B cell (primary cell): ENCODE data around the gene KIAA0825. TPM values are rescaled to one million over a fixed set of nuclear protein-coding genes. Genes with fewer than 3 reads are reported as not detected.

Experiments used
- ATAC-seq: fragments of 200-7000 bp; cut with Tn5 transposase; one replicate; pipeline ENCODE4 v1.10.0; 2021; ENCODE audit warnings: low read depth, mild to moderate bottlenecking, moderate number of reproducible peaks, moderate library complexity
- CTCF ChIA-PET: fragments of 350-600 bp; sonication (Branson Sonifier 250); formaldehyde crosslinking; loops from one replicate; lab custom pipeline; 2021; ENCODE audit warnings: antibody characterized with exemption, inconsistent platforms; lab: Charles Lee
- POLR2A ChIA-PET: fragments of 350-600 bp; sonication (Branson Sonifier 250); formaldehyde crosslinking; loops from one replicate; lab custom pipeline; 2021; ENCODE audit warnings: antibody characterized with exemption; lab: Charles Lee
- DNase-seq: peaks from one replicate; pipeline ENCODE4 v3.0.0; 2013
- H2AFZ ChIP-seq: 2 replicates; pipeline ENCODE4 v1.6.1; 2012; ENCODE audit warnings: mild to moderate bottlenecking, low read depth, low read length; ENCODE audit not compliant: insufficient read depth, poor library complexity, severe bottlenecking
- H3K27ac ChIP-seq, 2 donors: 1 replicate in 1 of 2; 2 replicates in 1 of 2; pipeline ENCODE4 v1.5.1; 2012 to 2013; ENCODE audit warnings: low read length in 2 of 2, mild to moderate bottlenecking in 2 of 2, moderate library complexity in 1 of 2
- H3K27me3 ChIP-seq, 4 experiments: fragments of 200-600 bp in 1 of 4; sonication (generic) in 1 of 4; replicated peaks in 1 of 4; 1 replicate in 2 of 4; 2 replicates in 2 of 4; pipeline versions ENCODE4 v1.6.1 to v1.7.0; 2013 to 2016; ENCODE audit warnings: low read length in 3 of 4, mild to moderate bottlenecking in 2 of 4, mixed read lengths in 1 of 4, moderate library complexity in 1 of 4; ENCODE audit not compliant: insufficient read depth in 4 of 4, control insufficient read depth in 3 of 4; ENCODE audit errors: control extremely low read depth in 1 of 4
- H3K36me3 ChIP-seq, 2 experiments: replicated peaks in 1 of 2; 1 replicate in 1 of 2; 2 replicates in 1 of 2; pipeline versions ENCODE4 v1.6.1 to v1.7.1; 2013; ENCODE audit warnings: low read length in 1 of 2; ENCODE audit not compliant: insufficient read depth in 2 of 2, control insufficient read depth in 1 of 2; ENCODE audit errors: control extremely low read depth in 1 of 2, extremely low read depth in 1 of 2
- H3K4me1 ChIP-seq, 2 donors: fragments of 200-600 bp in 1 of 2; sonication (generic) in 1 of 2; 1 replicate in 1 of 2; 2 replicates in 1 of 2; pipeline versions ENCODE4 v1.5.1 to v1.6.1; 2013 to 2017; ENCODE audit warnings: low read length in 2 of 2; ENCODE audit not compliant: control insufficient read depth in 2 of 2, insufficient read depth in 2 of 2
- H3K4me2 ChIP-seq: replicated peaks from 2 replicates; pipeline ENCODE3; 2012; ENCODE audit warnings: mild to moderate bottlenecking, low read depth, low read length; ENCODE audit not compliant: poor library complexity, severe bottlenecking
- H3K4me3 ChIP-seq, 5 experiments: fragments of 200-600 bp in 1 of 5; sonication (generic) in 1 of 5; 1 replicate in 3 of 5; 2 replicates in 2 of 5; pipeline versions ENCODE4 v1.5.1 to v1.7.0; 2011 to 2016; ENCODE audit warnings: low read length in 4 of 5, mild to moderate bottlenecking in 4 of 5, low read depth in 2 of 5, control low read depth in 1 of 5, moderate library complexity in 1 of 5; ENCODE audit not compliant: insufficient read depth in 1 of 5; ENCODE audit errors: control extremely low read depth in 1 of 5, extremely low read depth in 1 of 5
- H3K79me2 ChIP-seq: fragments of 200-600 bp; sonication (generic); one replicate; pipeline ENCODE4 v1.6.0; 2016; ENCODE audit warnings: low read length; ENCODE audit not compliant: control insufficient read depth, insufficient read depth
- H3K9ac ChIP-seq: fragments of 200-600 bp; sonication (generic); 2 replicates; pipeline ENCODE4 v1.6.1; 2017; ENCODE audit warnings: mild to moderate bottlenecking, low read length, moderate library complexity
- H3K9me3 ChIP-seq, 3 donors: one replicate each; pipeline versions ENCODE4 v1.6.1 to v1.7.1; 2013; ENCODE audit warnings: low read length in 2 of 3; ENCODE audit not compliant: control insufficient read depth in 2 of 3, insufficient read depth in 1 of 3; ENCODE audit errors: control extremely low read depth in 1 of 3
- H4K20me1 ChIP-seq: 2 replicates; pipeline ENCODE4 v1.6.0; 2012; ENCODE audit warnings: mild to moderate bottlenecking, low read length; ENCODE audit not compliant: insufficient read depth, control insufficient read depth, poor library complexity, severe bottlenecking
- H3K27ac Mint-ChIP-seq: one replicate; pipeline ENCODE4 v1.8.0; 2021; ENCODE audit warnings: mixed read lengths
- H3K27me3 Mint-ChIP-seq: one replicate; pipeline ENCODE4 v1.8.0; 2021; ENCODE audit warnings: mixed read lengths
- H3K4me1 Mint-ChIP-seq: one replicate; pipeline ENCODE4 v1.8.0; 2021; ENCODE audit warnings: mixed read lengths
- H3K4me3 Mint-ChIP-seq: one replicate; pipeline ENCODE4 v1.8.0; 2021; ENCODE audit warnings: mixed read lengths
- H3K9me3 Mint-ChIP-seq: one replicate; pipeline ENCODE4 v1.8.0; 2022; ENCODE audit warnings: mixed read lengths; ENCODE audit not compliant: insufficient read depth
- CTCF ChIP-seq: fragments of 200-600 bp; IDR thresholded peaks from one replicate; pipeline ENCODE4 v1.8.0; 2022; ENCODE audit warnings: antibody characterized with exemption, mild to moderate bottlenecking
- EZH2 ChIP-seq: IDR thresholded peaks from 2 replicates; pipeline ENCODE4 v1.6.1; 2012; ENCODE audit warnings: borderline replicate concordance, low read depth, mild to moderate bottlenecking, moderate library complexity, low read length; ENCODE audit not compliant: insufficient read depth, poor library complexity, severe bottlenecking
- WGBS: methylation state at CpG from one replicate; pipeline ENCODE4 v1.1.5; 2013; ENCODE audit warnings: missing lambda C conversion rate; ENCODE audit not compliant: insufficient coverage; 5-methylcytosine and 5-hydroxymethylcytosine counted together
- intact Hi-C: fragments of 100-400 bp; cut with micrococcal nuclease; formaldehyde crosslinking; loops from one replicate; pipeline ENCODE4 v1.10.0; 2022
- polyA plus RNA-seq: library from polyadenylated mRNA; depleted of rRNA; stranded (reverse); fragments of >200 nt; gene quantifications from 2 replicates; pipeline ENCODE4 v1.2.3, GENCODE V29; 2012
- total RNA-seq, 2 donors: library from RNA; stranded (reverse); fragments of 120-200 nt in 1 of 2; gene quantifications; 1 replicate in 1 of 2; 2 replicates in 1 of 2; pipeline versions ENCODE4 v1.2.3 to v1.2.4, GENCODE V29; 2013 to 2022

Gene KIAA0825
- total and polyA plus RNA-seq, 2 donors (not counting 1 experiment from before 2014, with no cell fraction given), result 0.43 to 2.7 TPM

- H2AFZ ChIP-seq, result no peak overlapping the region
- no peaks in the 10 kb centered on the region for H3K27me3 ChIP-seq
- no peak overlapping the region for H3K9ac ChIP-seq
- Mint-ChIP-seq H3K4me1 (no peaks in the 10 kb centered on the region), H3K4me3 (no peak overlapping the region), H3K9me3 (peaks cover 4% of the 10 kb centered on the region), H3K27ac (no peak overlapping the region), H3K27me3 (no peaks in the 10 kb centered on the region)
- H3K4me2 ChIP-seq, result no peak overlapping the region
- WGBS, result no CpG with 5 or more reads among the region's 4 CpGs
- no peaks in the 10 kb centered on the region for H3K4me1 ChIP-seq
- intact Hi-C loops, result no loop called here
- H3K27ac ChIP-seq, result no peak overlapping the region
- DNase-seq (no peak), ATAC-seq (no peak)
- POLR2A ChIA-PET, result no interaction called here
- no peaks in the 10 kb centered on the region for H3K9me3 ChIP-seq
- no peaks in the 10 kb centered on the region for H4K20me1 ChIP-seq
- H3K36me3 ChIP-seq, result no peaks in the 10 kb centered on the region
- CTCF ChIA-PET, result interaction anchor here (1.1 kb wide), 1 partner anchor 9 kb away, joined by 3 read pairs; no protein-coding TSS in a partner anchor
- H3K79me2 ChIP-seq, result no peaks in the 10 kb centered on the region
- TF ChIP-seq CTCF (no peak), EZH2 (no peak)
- H3K4me3 ChIP-seq, result no peak overlapping the region
These were observed 264.8 kb downstream of the KIAA0825 start for GRCh38 chr5:94353605-94354004.

- Mint-ChIP-seq H3K27me3 (no peaks in the 10 kb centered on the region), H3K9me3 (peaks cover 5% of the 10 kb centered on the region), H3K4me1 (no peaks in the 10 kb centered on the region), H3K4me3 (no peak overlapping the region), H3K27ac (no peak overlapping the region)
- CTCF ChIA-PET, result no interaction called here
- no peak for ATAC-seq
- H3K9ac ChIP-seq, result no peak overlapping the region
- no peaks in the 10 kb centered on the region for H3K79me2 ChIP-seq
- 98% methylated on average over 8 of the region's 8 CpGs for WGBS
- H4K20me1 ChIP-seq, result no peaks in the 10 kb centered on the region
- no peak overlapping the region for H2AFZ ChIP-seq
- intact Hi-C loops, result no loop called here
- H3K4me1 ChIP-seq, result no peaks in the 10 kb centered on the region
- H3K9me3 ChIP-seq, result peaks cover 0 to 7% (median 0%) of the 10 kb centered on the region in 3 donors
- TF ChIP-seq CTCF (no peak), EZH2 (no peak)
- H3K27me3 ChIP-seq, result no peaks in the 10 kb centered on the region
- no peak overlapping the region for H3K4me3 ChIP-seq
- no peaks in the 10 kb centered on the region for H3K36me3 ChIP-seq
- POLR2A ChIA-PET, result no interaction called here
- no peak for DNase-seq
- no peak overlapping the region for H3K27ac ChIP-seq
- no peak overlapping the region for H3K4me2 ChIP-seq
These were observed 271.3 kb downstream of the KIAA0825 start for GRCh38 chr5:94347130-94347529.
